H4 (cell line): ENCODE measurements around the gene CEP128. TPM values are rescaled to one million over a fixed set of nuclear protein-coding genes. Genes with fewer than 3 reads are reported as not detected.
"Not testable (repeated sequence)": the region's sequence is repeated elsewhere in the genome, so short reads cannot be mapped to it uniquely, and the experiment has no call there.

Source experiments
- DNase-seq: peaks from one replicate; pipeline ENCODE4 v3.0.0-alpha.2; 2015; ENCODE audit warnings: low spot score
- total RNA-seq: library from RNA; depleted of rRNA; stranded (reverse); fragments of >200 nt; shearing (Covaris generic); gene quantifications from 2 replicates; pipeline ENCODE4 v1.2.3, GENCODE V29; 2014

The CEP128 gene
- total RNA-seq, 1 experiment from 2014 or later = 5.7 TPM

DNA sequence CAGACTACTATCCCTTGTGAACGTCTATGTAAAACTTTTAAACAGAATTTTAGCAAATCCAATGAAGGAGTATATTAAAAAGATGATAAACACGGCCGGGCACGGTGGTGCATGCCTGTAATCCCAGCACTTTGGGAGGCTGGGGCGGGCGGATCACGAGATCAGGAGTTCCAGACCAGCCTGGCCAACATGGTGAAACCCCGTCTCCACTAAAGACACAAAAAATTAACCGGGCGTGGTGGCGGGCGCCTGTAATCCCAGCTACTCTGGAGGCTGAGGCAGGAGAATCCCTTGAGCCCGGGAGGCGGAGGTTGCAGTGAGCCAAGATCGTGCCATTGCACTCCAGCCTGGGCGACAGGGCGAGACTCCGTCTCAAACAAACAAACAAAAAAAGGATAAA lies 11.7 kb upstream of the CEP128 start:
- not testable (repeated sequence) for DNase-seq

DNA sequence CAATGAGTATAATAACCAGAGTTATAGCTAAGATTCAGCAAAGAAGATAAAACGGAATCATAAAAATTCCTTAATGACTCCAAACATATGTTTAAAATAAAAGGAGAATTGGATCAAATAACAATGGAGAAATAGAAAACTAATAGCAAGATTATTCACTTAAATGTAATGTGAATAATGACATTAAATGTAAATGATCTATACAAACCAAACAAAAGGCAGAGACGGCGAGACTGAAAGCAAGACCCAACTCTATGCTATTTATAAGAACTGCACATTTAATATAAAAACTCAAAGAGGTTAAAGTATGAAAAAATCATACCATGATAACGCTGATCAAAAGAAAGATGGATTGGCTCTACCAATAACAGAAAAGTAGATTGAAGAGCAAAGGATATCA lies 10.0 kb upstream of the CEP128 start:
- no peak for DNase-seq

DNA sequence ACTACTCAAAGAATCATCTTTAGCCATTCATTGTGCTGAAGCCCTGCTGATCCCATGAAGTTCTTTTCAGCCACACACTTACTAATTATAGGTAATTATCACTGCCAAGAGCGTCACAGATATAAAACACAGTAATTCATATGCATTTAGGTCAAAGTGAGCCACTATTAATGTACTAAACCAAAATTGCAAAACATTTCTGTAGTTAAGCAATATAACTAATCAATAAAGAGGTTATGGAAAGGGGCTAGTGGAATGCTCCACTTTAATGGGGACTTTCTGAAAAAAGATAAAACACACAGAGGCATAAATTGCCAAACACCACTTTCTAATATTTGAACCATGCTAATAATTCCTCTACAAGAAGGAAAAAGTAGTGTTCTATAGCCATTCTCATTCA lies 6.8 kb upstream of the CEP128 start:
- DNase-seq = no peak

DNA sequence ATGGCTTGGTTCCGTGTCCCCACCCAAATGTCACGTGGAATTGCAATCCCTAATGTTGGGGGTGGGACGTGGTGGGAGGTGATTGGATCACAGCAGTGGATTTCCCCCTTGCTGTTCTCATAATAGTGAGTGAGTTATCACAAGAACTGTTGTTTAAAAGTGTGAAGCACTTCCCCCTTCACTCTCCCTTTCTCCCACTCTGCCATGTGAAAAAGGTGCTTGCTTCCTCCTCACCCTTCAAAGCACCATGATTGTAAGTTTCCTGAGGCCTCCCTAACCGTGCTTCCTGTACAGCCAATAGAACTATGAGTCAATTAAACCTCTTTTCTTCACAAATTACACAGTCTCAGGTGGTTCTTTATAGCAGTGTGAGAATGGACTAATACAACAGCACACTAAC lies 5.3 kb upstream of the CEP128 start:
- DNase-seq = no peak

DNA sequence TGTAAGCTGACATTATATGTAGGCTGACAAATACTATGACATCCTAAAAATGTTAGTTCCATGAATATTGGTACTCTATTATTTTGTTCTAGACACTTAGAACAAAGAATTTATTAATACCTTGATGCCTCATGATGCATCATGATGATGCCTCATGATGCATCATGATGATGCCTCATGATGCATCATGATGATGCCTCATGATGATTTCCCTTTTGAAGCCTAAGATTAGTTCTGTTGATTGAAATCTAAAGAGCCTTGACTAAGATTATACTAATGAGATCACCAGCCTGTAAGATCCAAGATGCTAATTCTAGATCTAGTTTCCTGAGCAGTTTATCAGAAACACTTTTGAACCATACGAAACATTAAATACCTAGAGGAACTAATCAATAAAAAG lies 4.6 kb upstream of the CEP128 start:
- DNase-seq = no peak

DNA sequence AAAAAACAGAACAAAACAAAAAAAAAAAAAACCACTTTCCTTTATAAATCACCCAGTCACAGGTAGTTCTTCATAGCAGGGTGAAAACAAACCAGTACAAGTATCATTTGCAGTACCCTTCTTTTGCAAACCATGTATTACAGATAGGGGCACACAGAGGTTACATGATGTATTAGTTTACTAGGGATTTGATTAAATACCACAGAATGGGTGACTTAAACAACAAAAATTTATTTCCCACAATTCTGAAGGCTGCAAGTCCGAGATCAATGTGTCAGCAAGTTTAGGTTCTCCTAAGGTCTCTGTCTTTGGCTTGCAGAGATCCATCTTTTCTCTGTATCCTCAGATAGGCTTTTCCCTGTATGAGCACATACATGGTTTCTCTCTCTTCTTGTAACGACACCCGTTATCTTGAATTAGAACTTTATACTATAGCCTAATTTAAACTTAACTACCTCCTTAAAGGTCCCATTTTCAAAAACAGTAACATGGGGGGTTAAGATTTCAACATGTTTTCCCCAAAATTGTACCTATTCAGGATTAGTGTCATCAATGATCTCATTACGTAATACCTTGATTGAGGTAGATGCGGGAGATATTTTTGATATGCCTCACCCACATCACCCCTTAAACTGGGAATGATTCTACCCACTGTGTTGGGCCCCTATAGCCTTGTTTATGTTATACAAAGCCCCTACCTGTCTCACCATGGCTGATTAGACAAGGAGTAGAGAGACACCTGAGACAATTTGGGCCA lies 3.5 kb upstream of the CEP128 start:
- no peak for DNase-seq

DNA sequence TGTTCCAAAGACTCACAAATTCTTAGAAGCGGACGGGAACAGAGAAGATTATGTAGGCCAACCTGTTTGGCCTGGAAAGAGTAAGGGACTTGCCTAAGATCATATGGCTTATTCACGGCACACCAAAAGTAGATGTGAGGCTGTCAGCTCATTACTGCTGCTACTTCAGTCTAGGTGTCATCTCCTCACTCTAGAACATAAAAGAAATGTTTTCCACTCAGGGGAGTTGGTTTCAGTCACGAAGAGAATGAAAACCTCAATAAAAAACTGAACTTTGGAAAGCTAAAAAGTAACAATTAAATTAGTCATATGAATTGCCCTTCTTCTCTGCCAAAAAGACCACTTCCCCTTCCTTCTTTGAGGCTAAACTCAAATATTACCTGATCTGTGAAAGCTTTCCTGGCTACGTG lies 658 bp upstream of the CEP128 start:
- DNase-seq = no peak

DNA sequence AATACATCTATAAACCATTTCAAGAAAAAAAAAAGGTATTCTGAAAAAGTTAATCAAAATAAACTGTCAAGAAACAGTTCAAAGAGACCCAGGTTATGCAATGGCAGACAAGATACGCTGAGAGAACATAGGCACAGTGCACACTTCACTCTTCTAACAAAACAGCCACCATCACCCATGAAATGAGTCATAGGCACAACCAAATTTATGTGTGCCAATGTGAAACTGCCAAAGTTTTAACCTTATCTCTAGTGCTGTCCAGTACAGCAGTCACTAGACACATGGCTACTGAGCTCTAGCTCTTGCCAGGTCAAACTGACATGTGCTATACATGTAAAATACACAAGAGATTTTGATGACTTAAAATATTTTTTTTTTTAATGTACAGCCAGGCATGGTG lies 1.4 kb downstream of the CEP128 start:
- DNase-seq = no peak

DNA sequence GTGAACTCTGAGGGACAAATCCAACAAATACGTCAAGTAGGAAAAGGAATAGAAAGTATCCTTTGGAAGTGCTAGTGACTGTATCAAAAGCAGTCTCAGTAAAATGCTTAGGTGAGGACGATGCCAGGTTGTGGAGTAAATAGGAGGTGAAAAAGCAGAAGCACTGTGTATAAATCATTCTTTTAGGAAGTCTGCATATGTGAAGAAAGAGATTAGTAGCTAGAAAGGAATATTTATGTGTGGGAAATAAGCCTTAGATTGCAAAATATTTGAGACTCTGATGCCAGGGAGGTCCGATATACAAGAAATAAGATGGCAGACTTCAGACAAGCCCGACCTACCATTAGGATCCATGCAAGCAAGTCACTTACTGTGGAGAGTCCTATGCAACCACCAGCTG lies 7.9 kb downstream of the CEP128 start:
- DNase-seq = no peak

DNA sequence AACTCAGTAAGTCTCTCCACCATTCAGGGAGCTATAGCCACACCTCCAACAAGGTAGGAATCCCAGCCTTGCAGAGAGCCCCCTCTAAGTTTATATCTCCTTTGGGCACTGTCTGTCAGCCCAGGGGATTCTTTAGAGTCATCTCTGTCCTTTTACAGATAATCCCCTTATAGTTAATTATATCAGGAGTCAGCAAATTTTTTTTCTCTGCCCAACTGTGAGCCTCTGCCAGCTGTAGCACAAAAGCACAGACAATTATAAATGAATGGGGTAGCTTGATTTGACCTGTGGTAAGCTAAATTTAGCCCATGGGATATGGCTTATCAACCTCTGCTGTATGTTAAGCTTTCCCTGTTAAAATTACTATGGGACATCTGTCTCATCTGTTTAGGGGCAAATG lies 8.3 kb downstream of the CEP128 start:
- DNase-seq = no peak

DNA sequence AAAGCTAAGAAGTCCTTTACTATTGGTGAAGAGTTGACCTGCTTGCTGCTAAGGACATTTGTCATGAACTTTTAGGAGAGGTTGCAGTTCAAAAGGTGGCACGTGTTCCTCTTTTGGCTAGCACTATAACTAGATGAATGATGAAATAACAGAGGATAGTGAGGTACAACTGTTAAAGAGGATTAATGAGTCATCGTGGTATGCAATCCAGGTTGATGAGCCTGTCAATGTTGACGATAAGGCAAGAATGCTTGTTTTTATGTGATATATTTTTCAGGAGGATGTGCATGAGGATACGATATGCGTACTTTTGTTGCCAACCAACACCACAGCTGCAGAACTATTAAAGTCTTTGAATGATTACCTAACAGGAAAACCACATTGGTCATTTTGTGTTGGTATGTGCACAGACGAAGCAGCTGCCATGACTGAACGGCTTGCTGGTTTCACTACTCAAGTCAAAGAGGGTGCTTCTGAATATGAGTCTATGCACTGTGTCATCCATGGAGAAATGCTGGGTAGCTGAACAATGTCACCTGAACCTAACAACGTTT lies 10.6 kb downstream of the CEP128 start:
- DNase-seq = peak; percentile 63

DNA sequence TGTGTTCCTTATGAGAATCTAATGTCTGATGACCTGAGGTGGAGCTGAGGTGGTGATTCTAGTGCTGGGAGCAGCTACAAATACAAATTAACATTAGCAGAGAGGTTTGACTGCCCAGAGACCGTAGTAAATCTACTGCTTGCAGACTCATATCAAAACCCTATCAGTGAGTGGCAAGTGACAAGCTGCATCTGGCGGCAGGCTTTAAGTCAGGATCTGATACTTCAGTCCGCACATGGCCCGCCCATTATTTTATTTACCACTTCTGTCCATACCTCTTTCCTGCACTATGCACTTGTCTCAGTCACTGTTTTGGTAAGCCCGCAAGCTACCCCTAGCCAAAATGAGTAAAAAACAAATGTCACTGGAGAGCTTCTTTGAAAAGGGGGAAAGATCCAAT lies 11.4 kb downstream of the CEP128 start:
- no peak for DNase-seq

DNA sequence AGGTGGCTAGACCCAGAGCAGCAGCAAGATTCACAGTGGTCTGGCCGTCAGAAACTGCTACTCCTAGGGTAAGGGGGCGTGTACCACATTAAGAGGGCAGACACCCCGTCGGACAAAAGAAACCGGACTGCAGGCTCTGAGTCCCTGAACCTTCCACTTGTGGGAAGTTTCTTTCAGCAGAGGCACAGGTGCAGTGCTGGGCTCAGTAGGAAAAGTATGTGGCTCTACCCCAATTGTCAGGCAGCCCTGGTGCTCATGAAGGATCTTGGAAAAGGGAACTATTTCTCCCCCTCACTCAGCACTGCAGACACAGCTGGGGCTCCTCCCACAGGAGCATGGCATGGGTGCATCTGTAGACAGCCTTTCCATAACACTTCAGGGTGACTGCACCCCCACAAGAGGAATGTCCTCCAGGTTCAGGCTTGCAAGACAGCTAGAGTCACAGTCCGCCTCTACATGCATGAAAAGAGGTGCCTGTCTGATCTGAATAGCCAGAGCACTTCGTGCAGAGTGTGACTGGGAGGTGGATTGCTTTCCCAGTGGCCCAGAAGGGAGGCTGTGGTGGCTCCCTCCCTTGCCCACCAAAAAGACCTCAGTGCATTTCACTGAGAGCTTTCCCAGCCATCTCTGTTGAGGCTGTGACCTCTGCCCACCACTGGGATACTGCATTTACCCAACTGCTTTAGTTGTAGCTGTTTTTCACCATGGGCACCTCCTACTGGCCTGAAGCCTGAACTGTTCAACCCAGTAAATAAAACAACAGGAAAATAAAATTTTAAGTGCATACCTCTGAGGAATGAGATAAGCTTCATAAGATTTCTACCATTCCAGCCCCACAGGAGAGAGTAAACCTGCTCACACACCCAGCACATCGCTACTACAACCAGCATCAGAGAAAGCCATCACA lies 14.2 kb downstream of the CEP128 start:
- DNase-seq = no peak

DNA sequence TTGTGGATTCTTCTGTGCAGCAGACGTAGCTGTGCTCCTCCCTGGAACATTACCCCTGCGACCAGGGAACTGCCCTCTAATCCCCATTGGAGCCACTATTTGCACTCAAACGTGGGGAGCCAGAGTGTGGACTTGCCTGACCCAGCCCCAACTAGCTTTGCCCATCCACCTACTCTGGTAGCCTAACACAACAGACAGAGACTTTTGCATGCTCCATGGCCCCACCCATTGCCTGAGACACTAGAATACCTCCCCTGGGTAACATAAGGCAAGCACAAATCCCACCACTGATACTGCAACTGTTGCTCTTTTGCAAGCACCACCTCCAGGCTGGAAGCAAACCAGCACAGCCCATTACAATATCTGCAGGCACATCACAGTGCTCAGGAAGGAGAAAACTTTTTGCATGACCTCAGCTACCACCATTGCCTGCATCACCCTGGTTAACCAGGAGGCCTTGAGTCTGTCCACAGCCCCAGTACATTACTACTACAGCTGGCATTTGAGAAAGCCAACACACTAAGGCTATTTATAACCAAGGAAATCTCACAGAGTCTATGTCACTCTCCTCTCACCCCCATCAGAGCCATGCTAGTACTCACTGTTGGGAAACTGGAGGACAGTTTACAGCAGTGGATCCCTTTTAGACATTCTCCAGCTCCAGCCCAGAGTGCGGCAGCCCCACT lies 15.0 kb downstream of the CEP128 start:
- no peak for DNase-seq

DNA sequence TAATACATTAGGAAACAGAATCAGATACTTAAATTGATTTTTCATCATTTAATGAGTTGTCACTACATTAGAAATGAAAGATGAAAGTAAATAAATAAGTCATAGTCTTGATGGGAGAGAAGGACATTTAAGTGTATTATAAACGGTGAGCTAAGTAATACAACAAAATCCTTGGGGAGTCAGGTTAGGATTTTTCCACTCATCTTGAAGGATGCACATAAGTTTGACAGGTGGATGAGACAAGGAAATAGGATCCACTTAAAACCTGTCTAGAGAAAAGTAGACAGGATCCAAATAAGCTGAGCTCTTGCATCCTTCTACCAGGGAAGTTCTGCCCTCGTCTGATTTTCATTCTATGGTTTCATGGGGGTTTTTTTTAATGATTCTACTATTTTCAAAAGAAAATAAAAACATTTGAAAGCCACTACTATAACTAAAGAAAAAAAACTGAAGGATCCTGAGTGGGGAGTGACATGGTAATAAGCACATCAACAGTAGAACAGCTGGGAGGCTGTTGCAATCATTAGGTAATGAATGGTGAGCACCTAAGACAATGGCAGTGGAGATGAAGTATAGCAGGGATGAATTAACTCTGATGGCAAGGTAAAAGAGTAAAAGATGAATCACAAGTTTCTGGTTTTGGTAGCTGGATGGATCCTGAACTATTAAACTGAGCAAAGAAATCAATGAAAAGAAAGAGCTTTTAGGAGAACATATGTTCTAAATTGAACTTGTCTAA lies 17.0 kb downstream of the CEP128 start:
- DNase-seq = no peak

DNA sequence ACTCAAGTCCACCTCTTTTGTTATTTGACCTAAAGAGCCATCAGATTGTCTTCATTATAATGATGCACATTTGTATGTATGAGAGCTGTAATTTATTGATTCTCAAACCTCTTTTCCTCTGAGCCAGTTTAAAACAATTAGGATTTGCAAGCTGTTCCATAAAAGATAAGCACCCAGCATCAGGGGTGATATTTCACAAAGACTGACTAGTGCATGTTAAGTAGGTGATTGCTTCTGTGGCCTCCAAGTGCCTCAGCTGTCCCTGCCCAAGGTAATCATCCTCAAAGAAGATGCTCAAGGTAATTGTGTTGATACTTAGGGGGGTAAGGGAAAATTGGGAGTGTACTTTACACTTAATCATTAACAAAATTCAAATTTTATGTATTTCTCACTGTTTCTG lies 18.2 kb downstream of the CEP128 start:
- DNase-seq = no peak

DNA sequence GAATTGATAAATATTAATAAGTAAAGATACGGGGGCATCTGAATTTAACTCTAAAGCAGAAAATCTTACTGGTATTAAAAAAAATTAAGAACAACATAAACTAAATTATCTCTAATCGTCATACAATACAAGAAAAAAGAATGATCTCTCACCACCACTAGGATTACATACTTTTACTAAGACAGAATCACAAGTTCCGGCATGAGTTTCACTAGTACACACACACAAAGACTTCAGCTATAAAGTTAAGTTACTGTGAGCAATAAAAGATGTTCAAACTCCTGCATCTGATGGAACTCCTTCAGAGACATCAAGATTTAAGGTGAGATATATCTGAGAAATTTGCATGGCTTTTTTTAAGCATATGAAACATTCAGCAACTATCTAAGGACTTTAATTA lies 21.9 kb downstream of the CEP128 start:
- DNase-seq = no peak

DNA sequence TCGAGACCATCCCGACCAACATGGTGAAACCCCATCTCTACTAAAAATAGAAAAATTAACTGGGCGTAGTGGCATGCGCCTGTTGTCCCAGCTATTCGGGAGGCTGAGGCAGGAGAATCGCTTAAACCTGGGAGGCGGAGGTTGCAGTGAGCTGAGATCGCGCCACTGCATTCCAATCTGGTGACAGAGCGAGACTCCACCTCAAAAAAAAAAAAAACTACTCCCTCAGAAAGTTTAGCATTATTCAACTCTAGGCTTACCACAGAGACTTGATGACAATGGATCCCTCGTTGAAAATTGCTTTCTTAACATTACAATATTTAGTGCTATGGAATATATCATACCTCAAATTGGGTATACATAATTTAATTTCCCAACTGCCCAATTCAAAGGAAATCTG lies 29.5 kb downstream of the CEP128 start:
- DNase-seq = not testable (repeated sequence)

DNA sequence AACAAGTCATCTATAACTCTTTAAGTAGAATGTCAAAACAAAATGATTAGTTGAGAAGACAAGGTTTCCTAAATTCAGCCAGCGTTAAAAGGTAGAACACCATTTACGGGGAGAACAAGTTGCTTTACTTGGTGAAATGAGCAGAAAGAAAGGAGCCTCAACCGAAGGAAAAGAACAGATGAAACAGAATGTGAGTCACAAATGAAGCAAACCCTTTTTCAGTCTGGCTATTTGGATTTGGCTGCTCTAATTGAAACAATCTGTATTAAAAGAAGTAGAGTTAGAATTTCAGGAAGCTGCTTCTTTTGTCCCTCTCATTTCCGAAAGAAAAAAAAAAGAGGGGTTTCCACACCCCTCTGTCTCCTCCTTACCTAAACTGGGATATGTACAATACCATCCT lies 34.6 kb downstream of the CEP128 start:
- no peak for DNase-seq

DNA sequence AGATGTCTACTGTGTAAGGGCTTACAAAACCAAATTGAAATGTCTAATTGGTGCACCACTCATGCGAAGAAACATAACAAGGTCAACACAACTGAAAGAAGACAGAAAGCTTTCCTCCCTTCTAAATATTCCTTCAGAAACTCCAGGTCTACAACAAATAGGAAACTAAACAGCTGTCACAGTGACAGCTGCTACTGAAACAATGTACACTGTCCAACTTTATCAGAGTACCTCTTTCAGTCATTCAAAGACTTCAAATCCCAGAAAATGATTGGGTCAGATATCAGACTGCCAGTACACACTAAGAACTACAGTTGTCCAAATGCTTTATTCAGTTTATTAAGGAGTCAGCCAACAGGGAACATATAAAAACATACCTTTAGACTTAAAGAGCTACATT lies 35.2 kb downstream of the CEP128 start:
- DNase-seq = no peak

DNA sequence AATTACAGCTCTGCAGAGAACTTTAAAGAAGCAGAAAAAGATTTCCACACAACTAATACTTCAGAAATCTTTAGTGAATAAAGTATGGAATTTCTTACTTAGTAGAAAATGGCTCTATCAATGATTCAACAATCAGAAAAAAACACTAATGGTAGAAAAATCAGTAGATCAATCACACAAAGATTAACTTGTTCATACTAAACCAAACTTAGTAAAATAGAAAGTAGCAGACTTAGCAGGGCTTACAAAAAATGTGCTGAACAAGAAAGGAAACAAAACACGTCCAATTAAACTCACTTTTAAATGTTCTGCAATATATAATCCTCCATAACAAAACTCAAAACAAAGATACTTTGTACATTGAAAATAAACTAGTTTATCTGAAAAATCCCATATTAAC lies 38.9 kb downstream of the CEP128 start:
- no peak for DNase-seq

DNA sequence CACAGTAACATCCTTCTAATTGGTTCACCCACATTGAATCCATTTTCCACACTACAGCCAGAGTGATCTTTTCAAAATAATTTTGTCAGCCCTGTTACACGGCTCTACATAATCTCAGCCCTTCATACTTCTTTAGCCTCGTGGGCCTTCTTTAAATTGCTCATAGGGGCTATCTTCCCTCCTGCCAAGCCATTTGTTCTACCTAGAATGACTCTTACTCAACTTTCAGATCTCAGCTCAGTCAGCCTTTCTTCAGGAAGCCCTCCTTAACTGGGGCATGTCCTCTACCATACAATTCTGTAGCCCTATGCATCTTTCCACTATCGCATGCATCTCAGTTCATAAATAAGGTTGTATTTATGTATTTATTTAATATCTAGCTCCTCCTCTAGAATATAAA lies 39.7 kb downstream of the CEP128 start:
- DNase-seq = no peak
